Stimulated activated naive CD4-positive, alpha-beta T cell (primary cell): ENCODE results near the gene FABP2.
"Not testable (repeated sequence)": the region's sequence is repeated elsewhere in the genome, so short reads cannot be mapped to it uniquely, and the experiment has no call there.

Experiments
- DNase-seq, 6 experiments: peaks; one replicate each; lab custom pipeline; 2025; lab: John Stamatoyannopoulos, UW

The FABP2 gene

DNA sequence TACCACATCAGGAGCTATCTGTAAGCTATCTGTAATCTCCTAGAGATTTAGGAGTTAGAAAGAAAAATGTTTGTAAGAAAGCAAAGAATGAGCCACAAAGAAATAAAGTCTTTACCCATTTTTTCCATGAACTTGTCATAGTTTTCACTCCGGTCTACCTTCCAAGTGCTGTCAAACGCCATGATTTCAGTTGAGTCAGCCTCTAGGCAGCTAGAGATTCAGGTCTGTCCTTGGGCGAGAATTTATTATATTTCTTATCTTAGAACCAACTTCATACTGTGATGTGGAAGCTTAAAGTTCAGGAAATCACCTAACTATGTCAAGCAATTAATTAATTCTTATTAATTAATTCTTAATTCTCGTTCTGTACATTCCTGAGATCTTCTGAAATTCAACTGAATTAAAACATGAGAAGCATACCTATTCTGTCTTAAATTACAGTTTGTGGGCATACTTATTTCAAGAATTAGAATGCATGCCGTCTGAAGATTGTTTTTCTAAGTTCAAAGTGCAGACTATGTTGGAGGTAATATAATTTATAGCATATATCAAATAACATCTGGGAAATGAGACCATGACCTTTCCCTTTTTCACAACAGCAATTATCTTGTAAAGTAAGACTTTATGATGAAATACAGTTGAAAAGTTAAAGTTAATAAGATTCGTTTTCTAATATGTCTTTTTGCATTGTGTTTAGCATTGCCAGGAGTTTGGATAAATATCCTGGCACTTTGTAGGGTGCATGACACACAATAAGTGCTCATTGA is at the start of gene FABP2:
Gene FABP2, minus strand, starts transcription at position 218 of the 767 bp plus-strand sequence. Its CDS starts 36 bp downstream, at position 182.
- DNase-seq: no peak

DNA sequence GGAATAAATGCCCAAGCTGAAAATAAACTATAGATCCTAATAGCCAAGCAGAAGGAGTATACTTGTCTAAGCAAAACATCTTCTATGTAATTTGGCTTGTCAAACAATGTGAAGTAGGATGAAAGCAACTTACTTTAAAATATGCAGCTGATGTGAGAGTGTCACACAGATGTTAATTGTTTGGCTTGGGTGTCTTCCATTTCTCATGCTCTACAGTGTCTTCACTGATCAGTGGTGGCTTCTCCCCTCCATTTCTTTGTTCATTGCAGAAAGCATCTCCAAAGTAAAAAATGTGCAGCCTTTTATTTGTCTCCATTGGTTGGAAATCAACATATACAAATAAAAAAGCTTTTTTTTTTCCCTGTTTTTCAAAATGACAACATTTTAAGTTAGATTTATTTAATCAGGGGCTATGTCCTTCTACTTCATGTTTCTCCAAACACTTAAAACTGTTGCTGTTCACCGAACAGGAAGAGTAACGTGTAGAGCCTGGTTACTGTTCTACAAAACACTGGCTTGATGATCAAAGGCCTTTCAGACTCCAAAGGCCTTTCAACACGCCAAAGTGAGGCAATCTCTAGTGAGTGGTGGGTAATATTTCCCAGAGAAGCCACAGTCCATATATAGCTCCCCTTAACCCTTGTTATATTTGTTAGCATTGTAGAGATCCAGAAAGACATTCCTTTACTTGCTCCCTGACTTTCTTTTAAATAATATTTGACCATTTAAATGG is 49.2 kb upstream of the FABP2 start:
- DNase-seq: peak in 3 of 6 experiments; percentile 22 to 68 (median 29)

DNA sequence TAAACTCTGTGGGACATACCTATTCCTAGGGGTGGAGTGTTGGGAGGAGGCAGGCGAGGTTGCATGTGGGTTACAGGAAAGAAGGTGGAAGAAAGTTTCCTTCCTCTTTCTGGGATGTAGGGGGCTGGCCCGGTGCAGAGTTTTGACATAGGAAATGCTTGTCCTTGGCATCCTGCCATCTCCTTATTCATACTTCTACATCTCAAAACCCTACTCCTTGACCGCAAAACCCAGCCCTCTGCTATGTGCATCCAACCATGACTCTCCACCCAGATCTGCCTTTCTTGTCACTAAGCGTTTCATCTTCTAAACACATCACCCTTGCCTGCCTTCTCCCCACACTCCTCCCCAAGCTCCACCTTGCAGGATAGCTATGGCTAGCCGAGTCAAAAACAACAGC is 48.5 kb upstream of the FABP2 start:
- peak; percentile 16 to 88 (median 76) for DNase-seq

DNA sequence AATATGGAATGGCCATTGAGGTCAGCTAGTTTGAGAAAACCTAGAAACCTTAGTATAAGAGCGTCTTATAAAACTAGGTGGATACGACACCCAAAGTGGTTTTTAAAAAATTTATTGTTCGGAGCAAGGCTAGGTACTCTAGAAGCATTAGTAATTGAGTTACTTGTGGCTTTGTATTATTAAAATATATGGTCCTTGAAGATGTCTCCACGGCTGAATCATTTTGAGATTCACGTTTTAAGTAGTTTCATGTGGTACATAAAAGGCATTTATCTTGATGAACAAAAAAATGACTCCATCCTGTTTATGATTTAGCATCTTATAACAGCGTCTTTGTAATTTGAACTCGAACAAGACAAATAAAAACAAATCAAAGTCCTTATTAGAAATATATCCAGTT is 44.9 kb upstream of the FABP2 start:
- peak in 3 of 6 experiments; percentile 19 to 40 (median 25) for DNase-seq

DNA sequence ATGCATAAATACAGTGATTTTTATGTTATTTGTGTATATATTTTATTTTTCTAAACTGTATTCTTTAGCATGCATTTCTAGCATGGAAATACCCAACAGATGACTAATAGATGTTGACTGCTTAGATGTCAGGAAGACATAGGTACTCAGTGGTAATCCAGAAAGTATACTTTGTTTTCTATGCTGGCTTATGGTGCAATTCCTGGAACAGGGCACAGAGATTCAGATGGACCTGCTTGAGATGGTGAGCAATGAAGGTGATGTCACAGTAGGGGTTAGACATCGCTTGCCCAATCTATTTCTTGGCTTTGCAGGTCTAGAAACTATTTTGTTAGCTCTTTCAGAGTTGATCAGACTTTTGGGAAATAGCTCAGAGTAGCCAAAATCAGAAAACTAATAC is 42.3 kb upstream of the FABP2 start:
- not testable (repeated sequence) for DNase-seq

DNA sequence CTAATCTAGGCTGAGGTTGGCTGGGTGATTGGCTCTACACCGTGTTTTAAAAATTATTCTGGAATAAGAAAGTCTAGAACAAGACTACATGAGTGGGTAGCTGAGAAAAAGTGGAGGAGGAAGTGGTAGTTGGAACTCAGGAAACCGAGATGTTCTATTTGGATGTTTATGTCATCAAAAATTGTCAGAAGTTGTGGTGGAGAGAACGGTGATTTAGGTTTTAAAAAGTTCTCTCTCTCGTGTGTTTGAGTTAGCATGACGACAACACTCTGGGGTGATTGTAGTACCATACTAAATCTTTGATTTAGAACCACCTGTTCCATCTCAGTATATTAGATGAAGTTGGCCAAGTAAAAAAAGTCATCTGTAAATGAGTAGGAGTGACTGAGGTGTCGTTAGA is 41.4 kb upstream of the FABP2 start:
- DNase-seq: peak in 3 of 6 experiments; percentile 63 to 70 (median 68)

DNA sequence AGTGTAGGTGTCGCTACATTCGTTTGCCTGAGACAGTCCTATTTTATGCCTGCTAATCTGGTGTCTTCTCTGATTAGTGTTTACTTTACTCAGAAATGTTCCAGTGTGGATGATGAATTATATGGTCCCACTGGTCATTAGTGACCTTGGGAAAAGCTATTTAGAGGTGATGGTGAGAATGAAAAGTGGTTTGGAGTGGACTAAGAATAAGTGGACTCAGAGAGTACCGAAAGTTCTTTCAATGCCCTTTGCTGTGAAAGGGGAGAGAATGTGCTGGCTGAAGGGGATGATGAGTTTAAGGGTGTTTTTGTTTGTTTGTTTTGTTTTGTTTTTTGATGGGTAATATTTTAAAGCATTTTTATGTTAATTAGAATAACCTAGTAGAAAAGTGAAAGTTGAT is 40.5 kb upstream of the FABP2 start:
- DNase-seq: not testable (repeated sequence)

DNA sequence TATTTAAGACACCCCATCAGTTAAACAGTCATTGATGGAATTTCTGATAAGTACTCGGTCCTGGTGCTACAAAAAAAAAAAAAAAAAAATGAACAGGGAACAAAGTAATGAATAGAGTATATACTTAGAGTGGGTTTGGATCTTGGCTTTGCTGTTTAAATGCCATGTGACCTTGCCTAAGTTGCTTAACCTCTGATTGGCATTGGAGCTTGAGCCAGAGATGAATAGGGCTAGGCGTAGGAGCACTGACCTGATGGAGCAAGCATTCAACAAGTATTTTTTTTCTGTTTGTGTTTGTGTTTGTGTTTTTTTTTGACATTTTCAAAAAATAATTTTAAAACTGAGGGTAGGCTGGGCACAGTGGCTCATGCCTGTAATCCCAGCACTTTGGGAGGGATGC is 37.9 kb upstream of the FABP2 start:
- DNase-seq: not testable (repeated sequence)

DNA sequence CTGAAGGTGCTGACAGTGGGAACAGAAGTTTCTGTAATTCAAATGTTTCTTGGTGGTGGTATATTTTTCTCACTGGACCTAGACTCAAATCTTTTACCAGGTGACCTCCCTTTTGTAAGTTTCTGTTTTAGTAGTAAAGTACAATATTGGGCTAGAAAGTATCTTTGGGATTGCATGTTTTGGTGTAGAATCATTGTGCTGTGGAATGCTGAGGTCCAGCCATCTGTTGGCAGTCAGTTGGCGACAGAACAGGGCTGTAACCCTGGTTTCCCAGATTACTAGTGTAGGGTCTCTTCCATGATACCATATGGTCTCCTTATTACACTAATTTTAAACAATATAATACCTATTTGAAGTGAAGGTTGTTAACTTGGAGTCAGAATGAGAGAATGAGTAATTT is 34.9 kb upstream of the FABP2 start:
- not testable (repeated sequence) for DNase-seq

DNA sequence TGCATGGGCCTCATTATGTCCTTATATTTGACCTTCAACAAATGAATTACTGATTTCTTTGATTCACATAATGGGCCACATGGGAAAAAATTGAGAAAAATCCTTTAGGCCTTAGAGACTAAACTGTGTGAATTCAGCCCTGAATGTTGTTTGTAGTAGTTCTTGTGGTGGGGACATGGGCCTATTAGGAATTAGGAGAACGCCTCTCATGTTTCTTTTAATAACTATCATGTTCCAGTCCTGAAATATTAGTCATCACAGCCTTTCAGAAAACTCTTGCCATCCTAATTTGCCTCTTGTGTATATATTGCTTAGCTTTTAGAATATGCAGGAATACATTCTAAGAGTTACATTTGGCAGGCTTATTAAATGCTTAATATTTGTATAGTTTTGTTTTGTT is 34.1 kb upstream of the FABP2 start:
- DNase-seq: not testable (repeated sequence)

DNA sequence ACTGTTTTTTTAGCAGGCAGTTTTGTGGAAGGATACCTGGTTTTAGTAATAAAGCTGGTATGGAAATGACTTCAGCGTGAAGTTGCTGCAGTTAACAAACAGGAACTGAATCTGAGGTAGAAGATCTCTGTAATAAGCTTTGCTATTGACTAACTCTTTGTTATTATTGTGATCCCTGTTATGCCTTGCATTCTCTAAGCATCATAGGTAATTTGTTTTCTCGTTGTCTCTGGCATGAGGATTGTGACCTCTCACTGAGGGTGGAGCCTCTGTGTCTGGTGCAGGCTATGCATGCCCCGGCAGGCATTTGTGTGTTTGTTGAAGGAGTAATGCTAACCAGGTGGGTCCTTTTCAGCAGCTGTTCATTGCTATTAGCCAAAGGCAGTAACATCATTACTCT is 31.4 kb upstream of the FABP2 start:
- DNase-seq: not testable (repeated sequence)

DNA sequence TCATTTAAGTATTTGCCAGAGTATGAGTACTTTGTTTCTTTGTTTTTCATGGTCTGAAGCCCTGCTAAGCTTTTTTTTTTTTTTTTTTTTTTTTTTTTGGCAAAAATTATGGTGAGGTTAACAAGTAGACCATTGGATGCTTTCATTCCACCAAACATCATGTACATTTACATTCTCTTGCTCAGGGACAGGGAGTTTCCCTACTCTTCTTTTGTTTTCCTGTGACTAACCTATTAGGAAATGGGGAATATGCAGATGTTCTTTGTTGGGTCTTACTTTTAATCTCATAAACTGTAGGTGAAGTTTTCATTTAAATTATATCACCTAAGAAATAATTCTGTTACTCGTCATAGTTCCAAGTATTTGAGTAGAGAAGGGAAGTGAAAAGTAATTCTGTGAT is 26.2 kb upstream of the FABP2 start:
- DNase-seq: not testable (repeated sequence)

DNA sequence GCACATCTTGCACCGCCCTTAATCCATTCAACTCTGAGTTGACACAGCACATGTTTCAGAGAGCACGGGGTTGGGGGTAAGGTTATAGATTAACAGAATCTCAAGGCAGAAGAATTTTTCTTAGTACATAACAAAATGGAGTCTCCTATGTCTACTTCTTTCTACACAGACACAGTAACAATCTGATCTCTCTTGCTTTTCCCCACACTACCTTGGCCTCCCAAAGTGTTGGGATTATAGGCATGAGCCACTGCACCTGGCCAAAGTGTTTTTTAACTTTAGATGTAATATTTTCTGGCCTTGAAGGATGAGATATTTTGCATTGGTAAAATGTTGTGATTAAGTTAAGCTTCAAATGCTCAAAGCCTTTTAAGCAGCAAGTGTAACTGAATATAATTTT is 21.4 kb upstream of the FABP2 start:
- not testable (repeated sequence) for DNase-seq

DNA sequence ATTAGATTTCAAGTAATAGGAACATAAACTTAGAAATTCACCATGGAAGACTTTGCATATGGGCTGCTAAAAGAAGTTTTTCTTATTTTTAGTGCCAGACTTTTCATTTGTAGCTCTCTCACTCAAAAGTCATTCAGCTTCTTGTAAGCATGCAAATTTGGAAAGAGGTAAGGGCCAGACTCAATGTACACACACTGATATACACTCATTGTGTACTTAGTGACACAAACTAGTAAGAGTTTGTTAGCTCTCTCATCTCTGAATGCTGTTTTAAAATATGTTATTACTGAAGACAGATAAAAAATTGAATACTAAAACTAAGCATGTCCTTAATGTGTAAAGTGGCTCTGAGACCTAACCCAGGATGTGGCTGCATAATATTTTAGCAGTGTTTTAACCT is 18.0 kb upstream of the FABP2 start:
- not testable (repeated sequence) for DNase-seq

DNA sequence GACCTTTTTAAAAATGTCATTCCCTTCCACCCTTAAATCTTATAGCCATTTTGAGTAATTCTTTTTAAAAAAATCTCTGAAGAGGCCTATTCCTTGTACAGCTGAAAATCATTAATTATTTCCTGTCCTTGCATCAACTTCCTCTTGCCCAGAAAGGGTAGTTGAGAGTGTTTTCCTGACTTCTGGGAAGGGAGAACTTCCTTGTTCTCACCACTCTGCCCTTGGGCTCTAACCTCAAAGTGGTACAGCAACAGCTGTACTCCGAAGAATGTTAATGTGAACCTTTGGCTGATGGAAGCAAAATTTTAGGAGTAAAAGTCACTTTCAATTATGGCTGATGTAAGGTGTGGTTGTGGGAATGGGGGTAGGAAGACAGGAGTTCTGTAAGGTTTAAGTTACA is 15.1 kb upstream of the FABP2 start:
- no peak for DNase-seq

DNA sequence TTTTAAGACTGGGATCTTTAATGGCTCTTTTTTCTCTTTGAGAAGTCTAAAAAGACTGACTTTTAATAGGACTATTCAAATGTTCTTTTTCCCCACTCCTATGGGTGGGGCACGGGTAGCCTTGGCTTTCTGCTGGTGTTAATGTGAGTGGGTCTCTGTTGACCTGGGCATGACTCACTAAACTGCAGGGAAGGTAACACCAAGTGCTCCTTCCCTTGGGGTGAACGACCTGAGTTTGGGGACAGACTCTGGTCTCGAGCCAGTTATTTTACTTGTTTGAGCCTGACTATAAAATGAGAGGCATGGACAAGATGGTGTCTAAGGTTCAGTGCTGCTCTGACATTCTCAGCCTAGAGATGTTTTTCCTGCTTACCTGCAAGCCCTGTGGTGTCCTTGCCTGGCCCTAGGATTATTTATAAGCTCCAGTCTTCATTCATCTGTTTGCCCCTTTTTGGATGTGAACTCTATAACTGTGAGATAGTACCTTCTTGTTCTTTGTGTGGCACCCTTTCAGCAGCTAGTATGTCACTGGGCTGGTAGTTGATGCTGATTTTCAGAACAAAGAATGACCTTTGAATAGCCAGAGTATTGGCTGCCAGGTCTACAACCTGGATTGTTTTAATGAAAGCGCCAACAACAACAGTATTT is 14.5 kb upstream of the FABP2 start:
- not testable (repeated sequence) for DNase-seq

DNA sequence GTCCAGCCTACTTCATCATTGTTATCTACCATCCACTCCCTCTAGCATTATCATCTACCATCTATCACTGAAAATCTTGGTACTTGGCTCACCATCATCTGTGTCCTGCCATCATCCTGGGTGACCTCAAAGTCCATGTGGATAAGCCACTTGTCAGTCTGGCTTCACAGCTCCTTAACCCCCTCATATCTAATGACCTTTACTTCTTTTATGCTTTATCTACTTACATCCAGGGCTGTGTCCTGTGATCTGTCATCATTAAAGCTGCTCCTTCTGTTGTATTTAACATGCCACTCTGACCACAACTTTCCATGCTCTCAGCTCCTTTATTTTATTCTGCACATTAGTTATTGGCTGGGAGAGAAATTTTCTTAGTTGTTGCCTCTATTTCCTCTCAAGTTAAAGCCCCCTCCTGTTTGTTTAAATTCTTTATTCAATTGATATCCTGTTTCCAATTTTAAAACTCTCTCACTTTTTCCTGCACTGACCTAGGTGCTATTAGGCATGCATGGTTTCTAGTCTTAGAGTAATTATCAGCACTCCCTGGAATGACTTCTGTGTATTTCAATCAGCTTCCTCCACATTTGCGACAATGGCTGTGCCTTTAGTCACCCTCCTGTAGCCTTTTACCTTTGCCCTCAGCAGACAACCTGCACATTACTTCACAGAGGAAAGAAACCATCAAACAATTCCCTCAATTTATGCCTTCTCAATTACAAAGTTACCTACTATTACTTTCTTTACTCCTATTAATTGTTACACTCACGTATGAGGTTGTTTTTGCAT is 8.1 kb upstream of the FABP2 start:
- DNase-seq: no peak

DNA sequence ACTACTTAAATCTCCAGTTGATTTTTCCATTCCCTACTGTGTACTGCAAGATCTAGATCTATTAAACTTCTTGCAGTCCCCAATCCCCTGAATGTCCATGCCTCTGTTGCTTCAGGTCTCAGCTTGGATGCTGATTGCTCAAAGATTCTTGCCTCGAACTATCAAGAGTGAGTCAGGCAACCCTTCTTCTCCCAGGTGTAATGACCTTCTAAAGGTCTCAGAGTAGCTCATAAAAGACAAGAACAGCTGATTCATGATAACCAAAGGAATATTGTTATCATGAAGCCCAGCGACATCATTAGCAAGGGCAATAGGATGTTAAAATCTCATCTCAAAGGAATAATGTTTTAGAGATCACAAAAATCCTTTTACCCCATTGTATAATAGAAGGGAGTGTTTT is 6.8 kb upstream of the FABP2 start:
- DNase-seq: no peak

DNA sequence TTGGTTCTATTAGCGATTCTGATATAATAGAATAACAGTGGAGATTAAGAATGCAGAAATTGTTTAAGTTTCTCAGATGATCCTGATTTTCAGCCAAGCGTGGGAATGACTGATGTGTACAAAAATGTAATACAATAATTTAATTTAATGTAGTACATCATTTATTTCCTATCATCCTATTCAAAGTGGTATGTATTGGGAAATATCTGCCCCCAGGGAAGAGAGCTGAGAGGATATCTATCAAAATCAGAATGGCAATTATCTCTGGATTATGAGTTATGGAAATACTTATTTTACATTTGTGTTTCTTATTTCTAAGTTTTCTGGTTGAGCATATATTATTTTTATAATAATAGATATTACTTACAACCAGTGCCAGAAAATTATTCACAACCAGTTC is 3.9 kb downstream of the FABP2 start:
- DNase-seq: no peak

DNA sequence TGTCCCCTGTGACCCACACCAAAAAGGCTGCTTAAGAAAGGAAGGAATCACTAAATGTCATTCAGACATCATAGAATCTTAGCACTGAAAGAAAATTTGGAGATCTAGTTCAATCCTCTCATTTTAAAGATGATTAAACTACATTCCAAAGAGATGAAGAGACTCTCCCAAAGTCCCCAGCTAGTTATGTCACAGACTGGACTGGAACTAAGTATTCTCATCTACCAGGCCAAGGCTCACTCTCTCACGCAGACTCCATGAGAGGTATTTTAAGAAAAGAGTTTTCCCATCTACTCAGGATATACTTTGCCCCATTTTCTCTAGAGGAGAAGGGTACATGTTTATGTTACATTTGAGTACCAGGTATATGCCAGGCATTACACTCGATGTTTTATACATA is 6.9 kb downstream of the FABP2 start:
- no peak for DNase-seq

DNA sequence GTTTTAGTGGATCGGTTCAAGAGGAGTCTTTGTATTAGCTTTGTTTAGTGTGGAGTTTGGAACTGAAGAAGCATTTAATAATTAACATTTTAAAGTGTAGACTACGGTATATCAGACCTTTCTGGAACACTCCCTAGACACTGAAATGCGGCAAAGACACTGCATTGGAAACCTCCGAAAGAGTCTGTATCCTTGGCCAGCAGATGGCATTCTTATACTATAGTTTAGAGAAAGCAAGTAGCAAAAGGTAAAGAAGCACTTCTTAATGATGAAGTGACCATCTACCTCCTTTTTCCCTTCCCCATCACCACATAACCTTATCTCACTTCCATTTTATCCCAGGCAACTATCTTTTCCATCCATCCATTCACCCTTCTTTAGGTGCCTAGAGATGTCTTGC is 7.6 kb downstream of the FABP2 start:
- peak in 5 of 6 experiments; percentile 18 to 70 (median 34) for DNase-seq

DNA sequence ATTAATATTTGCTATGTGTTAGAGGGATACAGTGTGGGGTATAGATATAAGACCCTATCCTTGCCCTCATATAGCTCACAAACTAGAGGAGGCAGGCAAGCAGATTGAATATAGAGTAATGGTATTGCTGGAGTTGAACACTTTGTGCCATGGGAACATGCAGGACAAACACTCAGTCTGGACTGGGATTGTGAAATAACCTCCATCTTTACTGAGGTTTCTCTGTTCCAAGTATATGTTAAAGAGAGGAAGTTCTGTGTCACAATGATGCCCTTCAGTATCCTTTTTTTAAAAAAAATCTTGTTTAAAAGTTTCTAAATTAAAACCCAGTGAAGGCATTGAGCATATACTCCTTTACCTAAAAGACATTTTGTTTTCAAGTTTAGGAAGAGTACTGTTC is 8.7 kb downstream of the FABP2 start:
- no peak for DNase-seq
